CD14-positive monocyte (primary cell): ENCODE data around the gene NFATC2IP. TPM values are rescaled to one million over a fixed set of nuclear protein-coding genes. Genes with fewer than 3 reads are reported as not detected.
A peak's percentile ranks its signal among the peaks of the same experiment; 100 is the strongest.

Source experiments
- DNase-seq, 3 donors: peaks; one replicate each; pipeline ENCODE4 v3.0.0-alpha.2; 2011 to 2022
- H2AFZ ChIP-seq: 2 replicates; pipeline ENCODE4 v1.6.0; 2012; ENCODE audit warnings: mild to moderate bottlenecking, low read depth, low read length, inconsistent platforms; ENCODE audit not compliant: insufficient read depth, poor library complexity, severe bottlenecking
- H3K27ac ChIP-seq, 2 donors: 1 replicate in 1 of 2; 2 replicates in 1 of 2; pipeline ENCODE4 v1.5.1; 2012 to 2013; ENCODE audit warnings: low read length in 2 of 2, control low read depth in 1 of 2, inconsistent platforms in 1 of 2, low read depth in 1 of 2, mild to moderate bottlenecking in 1 of 2
- H3K27me3 ChIP-seq, 2 donors: one replicate each; pipeline versions ENCODE4 v1.6.0 to v1.6.1; 2011 to 2013; ENCODE audit warnings: low read length in 2 of 2; ENCODE audit not compliant: control insufficient read depth in 2 of 2, insufficient read depth in 2 of 2
- H3K36me3 ChIP-seq, 2 donors: replicated peaks in 1 of 2; 1 replicate in 1 of 2; 2 replicates in 1 of 2; pipeline versions ENCODE4 v1.5.1 to v1.6.1; 2012 to 2013; ENCODE audit warnings: low read length in 2 of 2, control low read depth in 1 of 2, inconsistent platforms in 1 of 2, mild to moderate bottlenecking in 1 of 2; ENCODE audit not compliant: insufficient read depth in 2 of 2, control insufficient read depth in 1 of 2
- H3K4me1 ChIP-seq, 2 donors: 1 replicate in 1 of 2; 2 replicates in 1 of 2; pipeline versions ENCODE4 v1.5.1 to v1.6.1; 2012 to 2013; ENCODE audit warnings: low read length in 2 of 2, control low read depth in 1 of 2, inconsistent platforms in 1 of 2, mild to moderate bottlenecking in 1 of 2, moderate library complexity in 1 of 2; ENCODE audit not compliant: insufficient read depth in 2 of 2, control insufficient read depth in 1 of 2
- H3K4me2 ChIP-seq: replicated peaks from 2 replicates; pipeline ENCODE3; 2012; ENCODE audit warnings: low read length, moderate library complexity, mild to moderate bottlenecking; ENCODE audit not compliant: poor library complexity, severe bottlenecking; ENCODE audit errors: extremely low read depth
- H3K4me3 ChIP-seq, 3 experiments: fragments of 200-600 bp in 1 of 3; sonication (generic) in 1 of 3; replicated peaks in 1 of 3; 1 replicate in 2 of 3; 2 replicates in 1 of 3; pipeline ENCODE4 v1.5.1; 2011 to 2013; ENCODE audit warnings: low read length in 3 of 3, mild to moderate bottlenecking in 3 of 3, control low read depth in 2 of 3, low read depth in 2 of 3, inconsistent platforms in 1 of 3, moderate library complexity in 1 of 3
- H3K79me2 ChIP-seq: 2 replicates; pipeline ENCODE4 v1.6.0; 2012; ENCODE audit warnings: mild to moderate bottlenecking, control low read depth, inconsistent platforms, low read length, moderate library complexity; ENCODE audit not compliant: insufficient read depth
- H3K9ac ChIP-seq: 2 replicates; pipeline ENCODE4 v1.6.0; 2017; ENCODE audit warnings: low read length, mild to moderate bottlenecking; ENCODE audit not compliant: insufficient read depth, poor library complexity, severe bottlenecking
- H3K9me3 ChIP-seq, 2 donors: replicated peaks in 1 of 2; 1 replicate in 1 of 2; 2 replicates in 1 of 2; pipeline versions ENCODE4 v1.5.1 to v1.6.1; 2012 to 2013; ENCODE audit warnings: low read length in 2 of 2, control low read depth in 1 of 2; ENCODE audit not compliant: control insufficient read depth in 1 of 2, insufficient read depth in 1 of 2
- H4K20me1 ChIP-seq: 2 replicates; pipeline ENCODE4 v1.6.0; 2012; ENCODE audit warnings: mild to moderate bottlenecking, low read length, control low read depth, moderate library complexity; ENCODE audit not compliant: insufficient read depth
- H3K27ac Mint-ChIP-seq, 7 donors: one replicate each; pipeline ENCODE4 v1.8.0; 2020; ENCODE audit warnings: mild to moderate bottlenecking in 7 of 7, mixed read lengths in 7 of 7, moderate library complexity in 6 of 7, inconsistent platforms in 2 of 7
- H3K27me3 Mint-ChIP-seq, 3 donors: one replicate each; pipeline ENCODE4 v1.8.0; 2021 to 2022; ENCODE audit warnings: low read depth in 3 of 3, mild to moderate bottlenecking in 3 of 3, mixed read lengths in 3 of 3, moderate library complexity in 3 of 3, inconsistent platforms in 1 of 3
- H3K36me3 Mint-ChIP-seq, 2 donors: one replicate each; pipeline ENCODE4 v1.8.0; 2020; ENCODE audit warnings: mixed read lengths in 2 of 2, inconsistent platforms in 1 of 2, mild to moderate bottlenecking in 1 of 2
- H3K4me1 Mint-ChIP-seq: one replicate; pipeline ENCODE4 v1.8.0; 2020; ENCODE audit warnings: mild to moderate bottlenecking, mixed read lengths
- H3K4me3 Mint-ChIP-seq, 2 donors: one replicate each; pipeline ENCODE4 v1.8.0; 2020; ENCODE audit warnings: mild to moderate bottlenecking in 2 of 2, mixed read lengths in 2 of 2, moderate library complexity in 1 of 2
- H3K9me3 Mint-ChIP-seq, 7 donors: one replicate each; pipeline ENCODE4 v1.8.0; 2020 to 2022; ENCODE audit warnings: mixed read lengths in 7 of 7, mild to moderate bottlenecking in 6 of 7, moderate library complexity in 6 of 7, inconsistent platforms in 2 of 7
- WGBS: methylation state at CpG from one replicate; pipeline ENCODE4 v1.1.5; 2013; ENCODE audit warnings: missing lambda C conversion rate; ENCODE audit not compliant: insufficient coverage; 5-methylcytosine and 5-hydroxymethylcytosine counted together
- intact Hi-C, 2 donors: fragments of 100-400 bp; cut with micrococcal nuclease; formaldehyde crosslinking; loops; one replicate each; pipeline versions ENCODE4 v1.15.0 to v1.15.1; 2023
- polyA plus RNA-seq, 3 donors: library from polyadenylated mRNA; depleted of rRNA in 1 of 3; unstranded in 2 of 3; stranded (reverse) in 1 of 3; fragments of 300-500 nt in 2 of 3; fragments of >200 nt in 1 of 3; fragmentation: Illumina TruSeq in 2 of 3; gene quantifications; 1 replicate in 2 of 3; 2 replicates in 1 of 3; pipeline ENCODE4 v1.2.3, GENCODE V29; 2012 to 2021
- TF ChIP-seq, protein P1 (sequence below): fragments of 200-600 bp; IDR thresholded peaks from one replicate; pipeline ENCODE4 v1.8.0; 2022; ENCODE audit warnings: antibody characterized with exemption, mild to moderate bottlenecking

The NFATC2IP gene
- polyA plus RNA-seq, 3 donors, result 17.5 to 125 (median 18.4) TPM

DNA sequence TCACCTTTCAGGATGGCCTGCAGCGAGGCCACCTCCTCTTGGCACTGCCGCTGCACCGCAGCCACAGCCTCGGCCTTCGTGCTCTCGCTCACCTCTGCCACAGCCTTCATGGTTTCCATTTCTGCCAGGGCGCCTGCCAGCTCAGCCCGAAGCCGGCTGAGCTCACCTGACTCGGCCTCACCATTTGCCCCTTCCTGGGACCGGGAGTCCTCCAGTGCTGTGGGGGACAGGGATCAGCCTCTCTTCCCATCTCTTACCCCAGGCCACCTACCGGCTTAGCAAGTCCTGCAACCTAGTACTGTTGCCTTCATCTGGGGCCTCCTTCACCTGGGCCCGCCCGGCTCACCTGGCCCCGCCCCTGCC lies 26.4 kb upstream of the NFATC2IP start:
- peaks cover 11 to 17% of the 10 kb centered on the region in 2 donors for H3K4me1 ChIP-seq
- Mint-ChIP-seq H3K4me1 (peaks cover 18% of the 10 kb centered on the region), H3K4me3 (peak overlapping the region; percentile 94 to 97), H3K36me3 (peaks cover 12 to 27% of the 10 kb centered on the region in 2 donors), H3K27me3 (peaks cover 0 to 7% (median 0%) of the 10 kb centered on the region in 3 donors), H3K9me3 (no peaks in the 10 kb centered on the region), H3K27ac (peak overlapping the region in 4 of 7 donors; percentile 58 to 96 (median 93))
- peaks cover 8% of the 10 kb centered on the region for H3K79me2 ChIP-seq
- peak overlapping the region; percentile 98 for H3K9ac ChIP-seq
- H3K4me2 ChIP-seq, result peak overlapping the region; percentile 95
- no peaks in the 10 kb centered on the region for H3K9me3 ChIP-seq
- WGBS, result 55% methylated on average over 15 of the region's 15 CpGs
- no peak for DNase-seq
- H2AFZ ChIP-seq, result peak overlapping the region; percentile 98
- peak overlapping the region in 1 of 2 donors; percentile 95 for H3K27ac ChIP-seq
- H3K36me3 ChIP-seq, result peaks cover 6 to 12% of the 10 kb centered on the region in 2 donors
- peaks cover 10% of the 10 kb centered on the region for H4K20me1 ChIP-seq
- intact Hi-C loops, result loop anchor here in 1 of 2 donors (10.0 kb wide), 2 partner anchors 80 to 370 kb away; partner anchors contain the start of genes SGF29 and TUFM
- TF ChIP-seq, protein P1, sequence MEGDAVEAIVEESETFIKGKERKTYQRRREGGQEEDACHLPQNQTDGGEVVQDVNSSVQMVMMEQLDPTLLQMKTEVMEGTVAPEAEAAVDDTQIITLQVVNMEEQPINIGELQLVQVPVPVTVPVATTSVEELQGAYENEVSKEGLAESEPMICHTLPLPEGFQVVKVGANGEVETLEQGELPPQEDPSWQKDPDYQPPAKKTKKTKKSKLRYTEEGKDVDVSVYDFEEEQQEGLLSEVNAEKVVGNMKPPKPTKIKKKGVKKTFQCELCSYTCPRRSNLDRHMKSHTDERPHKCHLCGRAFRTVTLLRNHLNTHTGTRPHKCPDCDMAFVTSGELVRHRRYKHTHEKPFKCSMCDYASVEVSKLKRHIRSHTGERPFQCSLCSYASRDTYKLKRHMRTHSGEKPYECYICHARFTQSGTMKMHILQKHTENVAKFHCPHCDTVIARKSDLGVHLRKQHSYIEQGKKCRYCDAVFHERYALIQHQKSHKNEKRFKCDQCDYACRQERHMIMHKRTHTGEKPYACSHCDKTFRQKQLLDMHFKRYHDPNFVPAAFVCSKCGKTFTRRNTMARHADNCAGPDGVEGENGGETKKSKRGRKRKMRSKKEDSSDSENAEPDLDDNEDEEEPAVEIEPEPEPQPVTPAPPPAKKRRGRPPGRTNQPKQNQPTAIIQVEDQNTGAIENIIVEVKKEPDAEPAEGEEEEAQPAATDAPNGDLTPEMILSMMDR, result no peak
- H3K27me3 ChIP-seq, result no peaks in the 10 kb centered on the region
- peak overlapping the region; percentile 70 to 96 (median 79) for H3K4me3 ChIP-seq

DNA sequence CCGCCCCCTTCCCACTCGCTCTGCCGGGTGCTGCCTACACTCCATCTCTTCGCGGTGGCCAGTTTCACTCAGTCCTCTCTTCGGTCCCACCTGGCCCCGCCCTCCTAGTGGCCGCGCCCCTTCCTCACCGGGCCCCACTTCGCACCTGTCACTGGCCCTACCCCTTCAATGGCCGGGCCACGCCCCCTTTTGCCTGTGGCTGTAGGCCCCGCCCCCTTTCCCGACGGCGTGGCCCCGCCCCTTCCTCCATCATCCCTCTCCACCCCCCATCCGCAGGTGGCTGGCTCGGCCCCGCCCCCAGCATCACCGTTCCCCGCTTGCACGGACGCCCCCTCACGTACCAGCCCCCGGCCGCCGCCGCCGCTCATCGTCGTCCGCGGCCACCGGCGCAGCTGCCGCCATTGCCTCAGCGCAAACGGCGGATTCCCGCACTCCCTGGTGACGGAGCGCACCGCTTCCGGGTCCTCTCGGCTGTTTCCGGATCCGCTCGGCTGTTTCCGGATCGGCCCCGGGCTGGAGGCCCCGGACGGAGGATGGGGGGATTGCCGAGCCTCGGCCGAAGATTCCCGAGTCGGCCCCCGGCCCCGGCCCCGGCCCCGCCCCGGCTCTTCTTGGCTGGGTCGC lies 25.9 kb upstream of the NFATC2IP start, which contains the start of gene RABEP2:
Gene RABEP2 (minus strand): TSS at position 477 of the 624 bp plus-strand sequence. CDS start 75 bp downstream, at position 402.
- intact Hi-C loops, result loop anchor here in 1 of 2 donors (10.0 kb wide), 2 partner anchors 80 to 370 kb away; partner anchors contain the start of genes SGF29 and TUFM
- Histone ChIP-seq H3K79me2 (peaks cover 8% of the 10 kb centered on the region), H3K9me3 (no peaks in the 10 kb centered on the region), H3K9ac (peak within 1 kb of the TSS; percentile 98), H2AFZ (peak within 1 kb of the TSS; percentile 98), H4K20me1 (peaks cover 10% of the 10 kb centered on the region), H3K27me3 (no peaks in the 10 kb centered on the region), H3K4me2 (peak within 1 kb of the TSS; percentile 95), H3K4me3 (peak within 1 kb of the TSS; percentile 70 to 96 (median 79)), H3K36me3 (peaks cover 1 to 7% of the 10 kb centered on the region in 2 donors), H3K27ac (peak within 1 kb of the TSS; percentile 90 to 95), H3K4me1 (peaks cover 11 to 17% of the 10 kb centered on the region in 2 donors)
- H3K4me1 Mint-ChIP-seq, result peaks cover 18% of the 10 kb centered on the region
- peaks cover 0 to 7% (median 0%) of the 10 kb centered on the region in 3 donors for H3K27me3 Mint-ChIP-seq
- H3K36me3 Mint-ChIP-seq, result peaks cover 8 to 22% of the 10 kb centered on the region in 2 donors
- peak within 1 kb of the TSS; percentile 91 to 97 (median 94) for H3K27ac Mint-ChIP-seq
- DNase-seq, result peak; percentile 81 to 86 (median 84)
- WGBS, result under 1% methylated on average over 55 of the region's 66 CpGs
- H3K9me3 Mint-ChIP-seq, result no peaks in the 10 kb centered on the region
- H3K4me3 Mint-ChIP-seq, result peak within 1 kb of the TSS; percentile 94 to 97
- TF ChIP-seq, protein P1, result no peak
